A204.1 (cell line): Measurements from ENCODE around the gene COX10.
A peak's percentile ranks its signal among the peaks of the same experiment; 100 is the strongest.
"Not testable (repeated sequence)": the region's sequence is repeated elsewhere in the genome, so short reads cannot be mapped to it uniquely, and the experiment has no call there.

Source experiments
- FAIRE-seq: peaks from 2 replicates; lab custom pipeline; 2012; peaks lifted over from hg19 to GRCh38; lab: Jason Lieb, UNC

The COX10 gene

GRCh38 chr17:14179951-14180350, 110.6 kb downstream of the COX10 start:
- not testable (repeated sequence) for FAIRE-seq

GRCh38 chr17:14182084-14182483, 112.8 kb downstream of the COX10 start:
- peak; percentile 29 for FAIRE-seq

- FAIRE-seq: not testable (repeated sequence)
These were observed 115.2 kb downstream of the COX10 start for GRCh38 chr17:14184536-14184935.

GRCh38 chr17:14186443-14186842, 117.1 kb downstream of the COX10 start:
- not testable (repeated sequence) for FAIRE-seq

- FAIRE-seq: not testable (repeated sequence)
These were observed 121.5 kb downstream of the COX10 start for GRCh38 chr17:14190774-14191173.

GRCh38 chr17:14191469-14191868, 122.2 kb downstream of the COX10 start:
- not testable (repeated sequence) for FAIRE-seq

GRCh38 chr17:14192039-14192438, 122.7 kb downstream of the COX10 start:
- not testable (repeated sequence) for FAIRE-seq

GRCh38 chr17:14192636-14193344, 123.5 kb downstream of the COX10 start:
- FAIRE-seq: not testable (repeated sequence)

- no peak for FAIRE-seq
These were observed 127.2 kb downstream of the COX10 start for GRCh38 chr17:14196377-14196997.

GRCh38 chr17:14197057-14197456, 127.8 kb downstream of the COX10 start:
- FAIRE-seq: no peak

- no peak for FAIRE-seq
These were observed 128.3 kb downstream of the COX10 start for GRCh38 chr17:14197586-14197985.

GRCh38 chr17:14198013-14198412, 128.7 kb downstream of the COX10 start:
- no peak for FAIRE-seq

- no peak for FAIRE-seq
These were observed 129.3 kb downstream of the COX10 start for GRCh38 chr17:14198575-14198974.

- no peak for FAIRE-seq
These were observed 130.3 kb downstream of the COX10 start for GRCh38 chr17:14199601-14200000.

- FAIRE-seq: no peak
These were observed 131.1 kb downstream of the COX10 start for GRCh38 chr17:14200354-14200753.

GRCh38 chr17:14201021-14201987, 132.0 kb downstream of the COX10 start:
- FAIRE-seq: no peak

- FAIRE-seq: no peak
These were observed 132.7 kb downstream of the COX10 start for GRCh38 chr17:14201988-14202380.

- FAIRE-seq: no peak
These were observed 133.3 kb downstream of the COX10 start for GRCh38 chr17:14202388-14203166.

- FAIRE-seq: no peak
These were observed 134.1 kb downstream of the COX10 start for GRCh38 chr17:14203388-14203787.

GRCh38 chr17:14204084-14204483, 134.8 kb downstream of the COX10 start:
- no peak for FAIRE-seq

GRCh38 chr17:14204546-14204945, 135.2 kb downstream of the COX10 start:
- FAIRE-seq: no peak

- FAIRE-seq: no peak
These were observed 136.1 kb downstream of the COX10 start for GRCh38 chr17:14205380-14205779.
